Rectal smooth muscle tissue (tissue), 1 donor: Measurements from ENCODE around the gene ARHGAP28.
"Not testable (repeated sequence)": the region's sequence is repeated elsewhere in the genome, so short reads cannot be mapped to it uniquely, and the experiment has no call there.

Experiments used
- H3K27ac ChIP-seq: one replicate; pipeline ENCODE4 v1.7.0; 2013; ENCODE audit warnings: low read depth, low read length, inconsistent platforms
- H3K27me3 ChIP-seq: one replicate; pipeline ENCODE4 v1.7.0; 2013; ENCODE audit warnings: low read length; ENCODE audit not compliant: control insufficient read depth, insufficient read depth
- H3K36me3 ChIP-seq: one replicate; pipeline ENCODE4 v1.7.0; 2013; ENCODE audit warnings: low read length; ENCODE audit not compliant: control insufficient read depth, insufficient read depth
- H3K4me1 ChIP-seq: one replicate; pipeline ENCODE4 v1.7.0; 2013; ENCODE audit warnings: low read length; ENCODE audit not compliant: control insufficient read depth, insufficient read depth
- H3K4me3 ChIP-seq: one replicate; pipeline ENCODE4 v1.7.0; 2013; ENCODE audit warnings: low read length
- H3K9ac ChIP-seq: one replicate; pipeline ENCODE4 v1.7.0; 2013; ENCODE audit warnings: low read length

Gene ARHGAP28

GRCh38 chr18:6842081-6842480 lies 112.6 kb downstream of the ARHGAP28 start:
- Histone ChIP-seq H3K36me3 (no peaks in the 10 kb centered on the region), H3K9ac (no peak overlapping the region), H3K27ac (no peak overlapping the region), H3K4me1 (no peaks in the 10 kb centered on the region), H3K4me3 (no peak overlapping the region), H3K27me3 (no peaks in the 10 kb centered on the region)

DNA sequence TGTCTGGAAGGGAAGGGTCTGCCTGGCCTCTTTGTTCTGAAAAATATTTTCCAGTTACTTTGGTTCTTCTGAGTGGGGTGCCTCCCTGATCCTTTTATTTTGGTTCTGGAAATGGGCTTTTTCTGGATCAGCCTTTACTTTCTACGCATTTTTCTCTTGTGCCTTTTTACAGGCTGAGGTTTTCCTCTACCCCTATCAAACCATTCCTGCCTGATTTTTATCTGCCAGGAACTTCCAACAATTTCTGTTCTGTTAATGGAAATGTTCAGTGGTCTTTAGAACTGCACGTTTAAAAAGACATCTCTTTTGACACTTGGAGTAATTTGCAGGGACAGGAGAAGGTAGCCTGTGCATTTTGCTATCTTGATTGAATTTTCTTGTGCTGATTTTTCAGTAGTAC lies 113.8 kb downstream of the ARHGAP28 start:
- H3K4me1 ChIP-seq, result no peaks in the 10 kb centered on the region
- no peak overlapping the region for H3K4me3 ChIP-seq
- H3K27ac ChIP-seq, result no peak overlapping the region
- no peak overlapping the region for H3K9ac ChIP-seq
- no peaks in the 10 kb centered on the region for H3K27me3 ChIP-seq
- H3K36me3 ChIP-seq, result no peaks in the 10 kb centered on the region

DNA sequence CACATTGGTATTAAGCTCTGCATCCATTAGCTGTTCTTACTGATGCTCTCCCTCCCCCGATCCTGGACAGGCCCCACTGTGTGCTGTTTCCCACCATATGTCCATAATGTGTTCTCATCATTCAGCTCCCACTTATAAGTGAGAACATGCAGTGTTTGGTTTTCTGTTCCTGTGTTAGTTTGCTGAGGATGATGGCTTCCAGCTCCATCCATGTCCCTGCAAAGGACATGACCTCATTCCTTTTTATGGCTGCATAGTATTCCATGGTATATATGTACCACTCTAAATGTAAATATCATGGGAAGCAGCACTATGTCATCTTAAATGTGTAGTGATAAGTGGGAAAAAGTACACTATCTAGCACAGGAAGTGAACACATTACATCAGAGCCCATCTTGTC lies 116.0 kb downstream of the ARHGAP28 start:
- H3K4me3 ChIP-seq, H3K4me1 ChIP-seq, H3K27ac ChIP-seq, H3K36me3 ChIP-seq, H3K9ac ChIP-seq, H3K27me3 ChIP-seq: not testable (repeated sequence)

DNA sequence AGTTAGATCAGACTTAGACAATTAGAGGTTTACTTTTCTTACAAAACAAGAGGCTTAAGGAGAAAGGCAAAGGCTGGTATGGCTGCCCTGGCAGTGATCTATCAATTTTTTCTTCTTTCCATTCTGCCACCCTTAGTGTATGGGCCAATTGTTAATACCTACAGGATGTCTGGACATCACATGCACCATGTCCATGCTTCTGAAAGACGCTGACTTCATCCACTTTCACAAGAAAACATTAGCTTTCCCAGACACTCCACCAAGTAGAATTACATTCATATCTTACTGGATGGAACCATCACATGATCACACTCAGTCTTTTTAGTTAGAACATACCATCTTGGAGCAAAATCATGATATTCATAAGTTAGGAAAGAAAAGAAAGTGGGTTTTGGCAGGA lies 120.9 kb downstream of the ARHGAP28 start:
- Histone ChIP-seq H3K27me3 (no peaks in the 10 kb centered on the region), H3K4me1 (no peaks in the 10 kb centered on the region), H3K36me3 (no peaks in the 10 kb centered on the region), H3K9ac (no peak overlapping the region), H3K4me3 (no peak overlapping the region), H3K27ac (no peak overlapping the region)

GRCh38 chr18:6851480-6851879 lies 122.0 kb downstream of the ARHGAP28 start:
- no peak overlapping the region for H3K27ac ChIP-seq
- H3K4me3 ChIP-seq, result no peak overlapping the region
- no peaks in the 10 kb centered on the region for H3K36me3 ChIP-seq
- H3K27me3 ChIP-seq, result no peaks in the 10 kb centered on the region
- H3K4me1 ChIP-seq, result no peaks in the 10 kb centered on the region
- no peak overlapping the region for H3K9ac ChIP-seq

DNA sequence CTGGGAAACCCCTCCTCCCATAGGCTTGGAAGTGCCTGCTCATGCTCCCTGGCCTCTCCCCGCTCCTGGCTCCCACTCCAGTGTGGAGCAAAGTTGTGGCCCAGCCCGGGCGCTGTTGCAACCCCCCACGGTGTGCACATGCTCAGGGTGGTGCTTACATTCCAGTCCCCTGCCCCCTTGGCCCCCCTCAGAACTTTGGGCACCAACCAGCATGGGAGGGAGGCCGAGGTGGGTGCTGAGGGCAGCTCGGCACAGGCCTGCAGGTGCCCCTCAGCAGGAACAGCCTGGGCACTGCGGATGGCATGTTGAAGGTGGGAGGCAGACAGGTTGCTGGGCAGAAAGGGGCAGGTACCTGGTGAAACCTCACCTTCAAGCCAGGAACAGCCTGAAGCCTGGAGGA lies 125.3 kb downstream of the ARHGAP28 start:
- H3K27ac ChIP-seq, result no peak overlapping the region
- no peak overlapping the region for H3K9ac ChIP-seq
- no peaks in the 10 kb centered on the region for H3K4me1 ChIP-seq
- H3K36me3 ChIP-seq, result no peaks in the 10 kb centered on the region
- no peaks in the 10 kb centered on the region for H3K27me3 ChIP-seq
- no peak overlapping the region for H3K4me3 ChIP-seq

DNA sequence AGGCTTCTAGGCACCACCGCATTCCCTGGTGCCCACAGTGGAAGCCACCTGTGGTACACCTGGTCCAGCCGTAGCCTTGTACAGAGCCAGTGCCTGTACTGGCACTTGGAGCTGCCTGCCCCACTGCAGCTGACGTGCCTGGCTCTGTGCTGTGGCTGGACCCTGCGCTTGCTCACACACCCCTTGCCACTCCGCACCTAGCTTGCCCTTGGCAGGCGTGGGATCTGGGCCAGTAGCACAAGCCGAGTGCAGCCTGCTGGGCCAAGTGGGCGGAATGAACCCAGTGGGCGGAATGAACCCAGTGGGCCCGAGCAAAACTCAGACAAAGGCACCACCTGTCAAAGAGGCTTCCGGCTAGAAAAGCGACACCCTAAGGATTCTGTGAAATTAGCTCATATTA lies 126.3 kb downstream of the ARHGAP28 start:
- H3K9ac ChIP-seq, result no peak overlapping the region
- H3K27me3 ChIP-seq, result no peaks in the 10 kb centered on the region
- no peak overlapping the region for H3K27ac ChIP-seq
- H3K4me3 ChIP-seq, result no peak overlapping the region
- H3K36me3 ChIP-seq, result no peaks in the 10 kb centered on the region
- no peaks in the 10 kb centered on the region for H3K4me1 ChIP-seq

DNA sequence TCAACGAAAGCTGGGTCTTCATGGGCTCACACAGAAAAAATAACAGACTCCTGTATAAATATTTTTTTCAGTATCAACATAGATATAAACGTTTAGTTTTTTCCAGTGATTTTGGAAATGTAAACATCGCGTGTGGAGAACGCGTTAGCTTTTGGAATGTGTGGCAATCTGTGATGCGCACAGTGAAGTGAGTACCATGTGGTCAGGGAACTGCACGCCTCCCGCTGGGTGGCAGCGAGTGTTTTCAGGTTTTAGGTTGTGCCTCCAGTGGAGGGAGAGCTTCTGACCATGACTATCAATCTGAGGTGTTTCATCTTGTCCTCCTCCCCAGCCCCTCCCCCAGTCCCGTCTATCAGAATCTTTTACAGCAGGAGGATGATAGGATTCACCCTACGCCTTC lies 127.8 kb downstream of the ARHGAP28 start:
- Histone ChIP-seq H3K9ac (no peak overlapping the region), H3K4me3 (no peak overlapping the region), H3K27ac (no peak overlapping the region), H3K36me3 (no peaks in the 10 kb centered on the region), H3K4me1 (no peaks in the 10 kb centered on the region), H3K27me3 (no peaks in the 10 kb centered on the region)

DNA sequence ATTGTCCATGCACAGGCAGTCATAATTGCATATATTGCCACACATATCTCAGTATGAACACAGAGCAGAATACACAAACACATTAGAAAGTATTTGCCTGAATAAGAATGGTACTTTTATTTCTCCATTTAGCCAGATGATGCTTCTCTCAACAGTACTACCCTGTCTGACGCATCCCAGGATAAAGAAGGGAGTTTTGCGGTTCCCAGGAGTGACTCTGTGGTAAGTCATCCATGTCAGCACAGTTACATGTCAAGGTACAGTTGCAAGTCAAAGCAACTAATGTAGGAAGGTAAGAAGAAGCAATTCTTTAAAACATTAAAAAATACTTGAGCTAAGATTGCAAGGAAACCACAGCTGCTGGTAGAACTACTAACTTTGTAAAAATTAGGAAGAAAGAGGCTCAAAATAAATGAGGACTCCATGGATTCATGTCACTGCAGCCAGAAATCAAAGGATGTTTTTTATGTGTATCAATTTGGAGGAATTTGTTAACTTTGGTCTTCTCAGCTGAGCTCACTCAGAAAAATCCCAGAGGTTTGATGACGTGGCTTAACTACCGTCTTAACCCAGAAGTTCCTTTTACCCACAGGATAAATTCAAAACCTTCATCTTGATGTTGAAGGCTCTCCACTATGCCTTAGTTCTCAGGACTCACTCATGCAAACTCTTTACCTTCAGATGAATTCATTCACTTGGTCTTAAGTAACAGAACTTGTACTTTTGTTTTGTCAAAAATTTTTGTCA lies 130.3 kb downstream of the ARHGAP28 start:
- no peak overlapping the region for H3K27ac ChIP-seq
- no peak overlapping the region for H3K9ac ChIP-seq
- H3K36me3 ChIP-seq, result no peaks in the 10 kb centered on the region
- no peak overlapping the region for H3K4me3 ChIP-seq
- no peaks in the 10 kb centered on the region for H3K4me1 ChIP-seq
- no peaks in the 10 kb centered on the region for H3K27me3 ChIP-seq

DNA sequence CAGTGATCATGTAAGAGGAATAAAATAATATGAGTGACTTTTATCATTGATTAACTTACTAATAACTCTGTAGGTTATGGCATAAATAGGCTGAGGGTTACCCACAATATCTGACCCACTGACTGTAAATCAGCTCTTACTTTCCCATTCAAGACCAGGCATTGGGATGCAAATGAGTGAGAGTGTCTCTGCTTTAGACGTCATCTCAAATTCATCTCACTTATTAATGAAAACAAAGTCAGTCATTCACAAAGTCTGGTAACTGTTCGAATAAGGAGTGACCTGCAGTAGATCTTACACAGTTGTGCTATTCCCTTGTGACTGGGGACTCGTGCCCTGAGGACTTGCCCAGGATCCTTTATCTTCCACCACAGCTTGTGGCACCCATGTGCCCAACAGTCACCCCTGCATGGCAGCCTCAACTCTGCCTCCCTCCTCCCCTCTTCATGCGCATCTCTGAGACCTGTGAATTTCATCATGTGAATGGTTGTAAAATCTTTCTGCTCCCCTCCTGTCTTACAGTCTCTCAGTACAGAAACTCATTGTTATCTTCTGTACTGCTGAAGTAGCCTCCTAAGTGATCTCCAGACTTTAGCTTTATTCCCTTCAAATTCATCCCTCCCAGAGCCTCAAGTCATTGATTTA lies 131.4 kb downstream of the ARHGAP28 start:
- Histone ChIP-seq H3K27me3 (no peaks in the 10 kb centered on the region), H3K4me1 (no peaks in the 10 kb centered on the region), H3K36me3 (no peaks in the 10 kb centered on the region), H3K9ac (no peak overlapping the region), H3K27ac (no peak overlapping the region), H3K4me3 (no peak overlapping the region)

DNA sequence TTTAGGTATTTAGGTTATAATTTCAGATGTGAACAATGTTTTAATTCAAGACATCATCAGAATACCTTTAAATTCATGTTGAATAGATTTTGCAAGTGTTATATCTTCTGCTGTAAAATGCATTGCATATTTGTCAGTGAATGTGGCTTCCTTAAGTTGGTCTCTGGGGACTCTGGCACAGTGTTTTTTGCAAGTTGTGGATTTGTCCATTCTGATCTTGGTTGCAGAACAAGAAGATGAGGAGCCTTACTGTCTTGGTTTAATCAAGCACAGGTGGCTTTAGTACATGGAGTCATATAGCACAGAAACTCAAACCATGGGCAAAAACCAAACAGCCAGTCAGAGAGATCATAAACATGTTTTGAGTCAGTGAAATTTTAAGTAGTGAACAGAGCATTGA lies 135.7 kb downstream of the ARHGAP28 start:
- Histone ChIP-seq H3K9ac (no peak overlapping the region), H3K27ac (no peak overlapping the region), H3K27me3 (no peaks in the 10 kb centered on the region), H3K36me3 (no peaks in the 10 kb centered on the region), H3K4me3 (no peak overlapping the region), H3K4me1 (no peaks in the 10 kb centered on the region)

- no peaks in the 10 kb centered on the region for H3K36me3 ChIP-seq
- H3K4me3 ChIP-seq, result no peak overlapping the region
- no peak overlapping the region for H3K27ac ChIP-seq
- H3K27me3 ChIP-seq, result no peaks in the 10 kb centered on the region
- H3K4me1 ChIP-seq, result no peaks in the 10 kb centered on the region
- no peak overlapping the region for H3K9ac ChIP-seq
Observed at GRCh38 chr18:6866552-6867085, 137.1 kb downstream of the ARHGAP28 start.

DNA sequence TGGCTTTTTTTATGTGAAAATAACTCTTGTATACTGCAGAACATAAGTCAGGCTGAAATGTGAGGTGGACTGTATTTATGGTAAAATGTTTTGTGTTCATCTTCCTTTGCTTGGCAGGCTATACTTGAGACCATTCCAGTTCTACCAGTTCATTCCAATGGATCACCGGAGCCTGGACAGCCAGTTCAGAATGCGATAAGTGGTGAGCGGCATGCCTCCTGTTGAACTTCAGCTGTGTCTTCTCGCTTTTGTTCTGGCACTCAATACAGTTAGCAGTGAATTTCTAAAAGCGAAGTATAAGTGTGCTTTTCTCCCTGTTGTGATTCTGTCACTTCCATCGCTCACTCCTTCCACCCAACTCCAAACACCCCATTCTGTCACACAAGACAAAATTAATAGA lies 138.5 kb downstream of the ARHGAP28 start:
- no peak overlapping the region for H3K27ac ChIP-seq

More for the DNA sequence above, 138.5 kb downstream of the ARHGAP28 start:
- Histone ChIP-seq H3K36me3 (no peaks in the 10 kb centered on the region), H3K27me3 (no peaks in the 10 kb centered on the region), H3K4me3 (no peak overlapping the region), H3K9ac (no peak overlapping the region), H3K4me1 (no peaks in the 10 kb centered on the region)
